Vagina (tissue), 2 donors: ENCODE measurements around the gene KLF4.

ENCODE experiments used
- CTCF ChIP-seq, 3 experiments: fragments of 450-650 bp in 2 of 3; fragments of 200-600 bp in 1 of 3; sonication (generic) in 1 of 3; IDR thresholded peaks; one replicate each; pipeline ENCODE4 v1.5.1; 2017 to 2019; ENCODE audit warnings: antibody characterized with exemption in 3 of 3, mild to moderate bottlenecking in 2 of 3, moderate library complexity in 2 of 3
- POLR2A ChIP-seq, 2 donors: fragments of 450-650 bp; IDR thresholded peaks; one replicate each; pipeline ENCODE4 v1.6.1; 2017; ENCODE audit warnings: antibody characterized with exemption in 2 of 2, mild to moderate bottlenecking in 2 of 2, moderate library complexity in 2 of 2
- POLR2AphosphoS5 ChIP-seq, 2 donors: sonication (generic); formaldehyde crosslinking; IDR thresholded peaks; one replicate each; pipeline ENCODE4 v1.9.0; 2017; ENCODE audit warnings: antibody characterized with exemption in 2 of 2, mild to moderate bottlenecking in 2 of 2, low read depth in 1 of 2; ENCODE audit not compliant: insufficient read depth in 1 of 2

GRCh38 chr9:107447834-107448233 lies 41.7 kb downstream of the KLF4 start:
- TF ChIP-seq CTCF (IDR thresholded peaks at IDR 0.05), result no peak
- no peak for TF ChIP-seq POLR2A (IDR thresholded peaks at IDR 0.05)
- TF ChIP-seq POLR2AphosphoS5 (IDR thresholded peaks at IDR 0.05; ENCODE audit: insufficient read depth in 1 of 2, low read depth in 1 of 2), result peak in 1 of 2 donors; percentile 43
